ENCODE measurements around the gene CSF3R.

Gene CSF3R

GRCh38 chr1:36456391-36456928, 26.3 kb downstream of the CSF3R start:
- in situ Hi-C loops (cut with HindIII; ENCODE audit: low pct_ligation_motif_present, low sequenced_read_pairs): no loop called here
- no peaks in the 10 kb centered on the region for H3K27me3 ChIP-seq (replicated peaks)
- H3K36me3 ChIP-seq (replicated peaks): peaks cover 44% of the 10 kb centered on the region
- no peak overlapping the region for H3K4me3 ChIP-seq (ENCODE audit: low read depth, low read length)
- no peak for DNase-seq
- H3K27ac ChIP-seq: no peak overlapping the region
- no peak for TF ChIP-seq CTCF (IDR thresholded peaks at IDR 0.05; ENCODE audit: low read depth, low read length, missing control alignments)

GRCh38 chr1:36455386-36455785, 27.3 kb downstream of the CSF3R start:
- no peak for TF ChIP-seq CTCF (IDR thresholded peaks at IDR 0.05; ENCODE audit: low read depth, low read length, missing control alignments)
- in situ Hi-C loops (cut with HindIII; ENCODE audit: low pct_ligation_motif_present, low sequenced_read_pairs): no loop called here

GRCh38 chr1:36453600-36454388, 28.9 kb downstream of the CSF3R start:
- H3K27me3 ChIP-seq (replicated peaks): no peaks in the 10 kb centered on the region
- peaks cover 30% of the 10 kb centered on the region for H3K36me3 ChIP-seq (replicated peaks)
- no peak overlapping the region for H3K27ac ChIP-seq
- no peak overlapping the region for H3K4me3 ChIP-seq (ENCODE audit: low read depth, low read length)
- TF ChIP-seq CTCF (IDR thresholded peaks at IDR 0.05; ENCODE audit: low read depth, low read length, missing control alignments): no peak
- no peak for DNase-seq
- in situ Hi-C loops (cut with HindIII; ENCODE audit: low pct_ligation_motif_present, low sequenced_read_pairs): no loop called here

More at GRCh38 chr1:36455386-36455785, 27.3 kb downstream of the CSF3R start:
- H3K27me3 ChIP-seq (replicated peaks): no peaks in the 10 kb centered on the region
- no peak for DNase-seq
- no peak overlapping the region for H3K4me3 ChIP-seq (ENCODE audit: low read depth, low read length)
- no peak overlapping the region for H3K27ac ChIP-seq
- peaks cover 34% of the 10 kb centered on the region for H3K36me3 ChIP-seq (replicated peaks)

- no peak for TF ChIP-seq CTCF (IDR thresholded peaks at IDR 0.05; ENCODE audit: low read depth, low read length, missing control alignments)
- Histone ChIP-seq H3K4me3 (ENCODE audit: low read depth, low read length) (no peak overlapping the region), H3K27ac (no peak overlapping the region), H3K27me3 (replicated peaks) (no peaks in the 10 kb centered on the region), H3K36me3 (replicated peaks) (peaks cover 30% of the 10 kb centered on the region)
- DNase-seq: no peak
- in situ Hi-C loops (cut with HindIII; ENCODE audit: low pct_ligation_motif_present, low sequenced_read_pairs): no loop called here
These were observed 29.7 kb downstream of the CSF3R start for GRCh38 chr1:36453051-36453450.

GRCh38 chr1:36450919-36451305, 31.8 kb downstream of the CSF3R start:
- in situ Hi-C loops (cut with HindIII; ENCODE audit: low pct_ligation_motif_present, low sequenced_read_pairs): no loop called here
- Histone ChIP-seq H3K36me3 (replicated peaks) (peaks cover 15% of the 10 kb centered on the region), H3K4me3 (ENCODE audit: low read depth, low read length) (peak overlapping the region; percentile 70), H3K27me3 (replicated peaks) (no peaks in the 10 kb centered on the region), H3K27ac (peak overlapping the region; percentile 92)
- TF ChIP-seq CTCF (IDR thresholded peaks at IDR 0.05; ENCODE audit: low read depth, low read length, missing control alignments): no peak
- no peak for DNase-seq
